CD14-positive monocyte (primary cell): ENCODE results near the gene MED29. TPM values are rescaled to one million over a fixed set of nuclear protein-coding genes. Genes with fewer than 3 reads are reported as not detected.

ENCODE experiments used
- DNase-seq, 3 donors: peaks; one replicate each; pipeline ENCODE4 v3.0.0-alpha.2; 2011 to 2022
- H2AFZ ChIP-seq: 2 replicates; pipeline ENCODE4 v1.6.0; 2012; ENCODE audit warnings: mild to moderate bottlenecking, low read depth, low read length, inconsistent platforms; ENCODE audit not compliant: insufficient read depth, poor library complexity, severe bottlenecking
- H3K27ac ChIP-seq, 2 donors: 1 replicate in 1 of 2; 2 replicates in 1 of 2; pipeline ENCODE4 v1.5.1; 2012 to 2013; ENCODE audit warnings: low read length in 2 of 2, control low read depth in 1 of 2, inconsistent platforms in 1 of 2, low read depth in 1 of 2, mild to moderate bottlenecking in 1 of 2
- H3K27me3 ChIP-seq, 2 donors: one replicate each; pipeline versions ENCODE4 v1.6.0 to v1.6.1; 2011 to 2013; ENCODE audit warnings: low read length in 2 of 2; ENCODE audit not compliant: control insufficient read depth in 2 of 2, insufficient read depth in 2 of 2
- H3K36me3 ChIP-seq, 2 donors: replicated peaks in 1 of 2; 1 replicate in 1 of 2; 2 replicates in 1 of 2; pipeline versions ENCODE4 v1.5.1 to v1.6.1; 2012 to 2013; ENCODE audit warnings: low read length in 2 of 2, control low read depth in 1 of 2, inconsistent platforms in 1 of 2, mild to moderate bottlenecking in 1 of 2; ENCODE audit not compliant: insufficient read depth in 2 of 2, control insufficient read depth in 1 of 2
- H3K4me1 ChIP-seq, 2 donors: 1 replicate in 1 of 2; 2 replicates in 1 of 2; pipeline versions ENCODE4 v1.5.1 to v1.6.1; 2012 to 2013; ENCODE audit warnings: low read length in 2 of 2, control low read depth in 1 of 2, inconsistent platforms in 1 of 2, mild to moderate bottlenecking in 1 of 2, moderate library complexity in 1 of 2; ENCODE audit not compliant: insufficient read depth in 2 of 2, control insufficient read depth in 1 of 2
- H3K4me2 ChIP-seq: replicated peaks from 2 replicates; pipeline ENCODE3; 2012; ENCODE audit warnings: low read length, moderate library complexity, mild to moderate bottlenecking; ENCODE audit not compliant: poor library complexity, severe bottlenecking; ENCODE audit errors: extremely low read depth
- H3K4me3 ChIP-seq, 3 experiments: fragments of 200-600 bp in 1 of 3; sonication (generic) in 1 of 3; replicated peaks in 1 of 3; 1 replicate in 2 of 3; 2 replicates in 1 of 3; pipeline ENCODE4 v1.5.1; 2011 to 2013; ENCODE audit warnings: low read length in 3 of 3, mild to moderate bottlenecking in 3 of 3, control low read depth in 2 of 3, low read depth in 2 of 3, inconsistent platforms in 1 of 3, moderate library complexity in 1 of 3
- H3K79me2 ChIP-seq: 2 replicates; pipeline ENCODE4 v1.6.0; 2012; ENCODE audit warnings: mild to moderate bottlenecking, control low read depth, inconsistent platforms, low read length, moderate library complexity; ENCODE audit not compliant: insufficient read depth
- H3K9ac ChIP-seq: 2 replicates; pipeline ENCODE4 v1.6.0; 2017; ENCODE audit warnings: low read length, mild to moderate bottlenecking; ENCODE audit not compliant: insufficient read depth, poor library complexity, severe bottlenecking
- H3K9me3 ChIP-seq, 2 donors: replicated peaks in 1 of 2; 1 replicate in 1 of 2; 2 replicates in 1 of 2; pipeline versions ENCODE4 v1.5.1 to v1.6.1; 2012 to 2013; ENCODE audit warnings: low read length in 2 of 2, control low read depth in 1 of 2; ENCODE audit not compliant: control insufficient read depth in 1 of 2, insufficient read depth in 1 of 2
- H4K20me1 ChIP-seq: 2 replicates; pipeline ENCODE4 v1.6.0; 2012; ENCODE audit warnings: mild to moderate bottlenecking, low read length, control low read depth, moderate library complexity; ENCODE audit not compliant: insufficient read depth
- H3K27ac Mint-ChIP-seq, 7 donors: one replicate each; pipeline ENCODE4 v1.8.0; 2020; ENCODE audit warnings: mild to moderate bottlenecking in 7 of 7, mixed read lengths in 7 of 7, moderate library complexity in 6 of 7, inconsistent platforms in 2 of 7
- H3K27me3 Mint-ChIP-seq, 3 donors: one replicate each; pipeline ENCODE4 v1.8.0; 2021 to 2022; ENCODE audit warnings: low read depth in 3 of 3, mild to moderate bottlenecking in 3 of 3, mixed read lengths in 3 of 3, moderate library complexity in 3 of 3, inconsistent platforms in 1 of 3
- H3K36me3 Mint-ChIP-seq, 2 donors: one replicate each; pipeline ENCODE4 v1.8.0; 2020; ENCODE audit warnings: mixed read lengths in 2 of 2, inconsistent platforms in 1 of 2, mild to moderate bottlenecking in 1 of 2
- H3K4me1 Mint-ChIP-seq: one replicate; pipeline ENCODE4 v1.8.0; 2020; ENCODE audit warnings: mild to moderate bottlenecking, mixed read lengths
- H3K4me3 Mint-ChIP-seq, 2 donors: one replicate each; pipeline ENCODE4 v1.8.0; 2020; ENCODE audit warnings: mild to moderate bottlenecking in 2 of 2, mixed read lengths in 2 of 2, moderate library complexity in 1 of 2
- H3K9me3 Mint-ChIP-seq, 7 donors: one replicate each; pipeline ENCODE4 v1.8.0; 2020 to 2022; ENCODE audit warnings: mixed read lengths in 7 of 7, mild to moderate bottlenecking in 6 of 7, moderate library complexity in 6 of 7, inconsistent platforms in 2 of 7
- CTCF ChIP-seq: fragments of 200-600 bp; IDR thresholded peaks from one replicate; pipeline ENCODE4 v1.8.0; 2022; ENCODE audit warnings: antibody characterized with exemption, mild to moderate bottlenecking
- WGBS: methylation state at CpG from one replicate; pipeline ENCODE4 v1.1.5; 2013; ENCODE audit warnings: missing lambda C conversion rate; ENCODE audit not compliant: insufficient coverage; 5-methylcytosine and 5-hydroxymethylcytosine counted together
- intact Hi-C, 2 donors: fragments of 100-400 bp; cut with micrococcal nuclease; formaldehyde crosslinking; loops; one replicate each; pipeline versions ENCODE4 v1.15.0 to v1.15.1; 2023
- polyA plus RNA-seq, 3 donors: library from polyadenylated mRNA; depleted of rRNA in 1 of 3; unstranded in 2 of 3; stranded (reverse) in 1 of 3; fragments of 300-500 nt in 2 of 3; fragments of >200 nt in 1 of 3; fragmentation: Illumina TruSeq in 2 of 3; gene quantifications; 1 replicate in 2 of 3; 2 replicates in 1 of 3; pipeline ENCODE4 v1.2.3, GENCODE V29; 2012 to 2021

Gene MED29
- polyA plus RNA-seq, 3 donors, result 35.8 to 38.2 (median 37.0) TPM

GRCh38 chr19:39363901-39364457 is 27.2 kb upstream of the MED29 start:
- DNase-seq, result no peak
- peaks cover 0 to 2% (median 0%) of the 10 kb centered on the region in 3 donors for H3K27me3 Mint-ChIP-seq
- no peaks in the 10 kb centered on the region for H3K4me1 Mint-ChIP-seq
- Histone ChIP-seq H4K20me1 (no peaks in the 10 kb centered on the region), H3K4me1 (no peaks in the 10 kb centered on the region), H3K9me3 (no peaks in the 10 kb centered on the region), H2AFZ (no peak overlapping the region), H3K4me2 (no peak overlapping the region), H3K27me3 (no peaks in the 10 kb centered on the region), H3K36me3 (peaks cover 62 to 92% of the 10 kb centered on the region in 2 donors), H3K27ac (no peak overlapping the region), H3K4me3 (no peak overlapping the region), H3K79me2 (no peaks in the 10 kb centered on the region), H3K9ac (no peak overlapping the region)
- peak overlapping the region in 3 of 7 donors; percentile 14 to 48 (median 26) for H3K27ac Mint-ChIP-seq
- no peak for TF ChIP-seq CTCF
- intact Hi-C loops, result no loop called here
- H3K4me3 Mint-ChIP-seq, result no peak overlapping the region
- WGBS, result 100% methylated on average over 2 of the region's 5 CpGs
- H3K36me3 Mint-ChIP-seq, result peaks cover 68 to 87% of the 10 kb centered on the region in 2 donors
- no peaks in the 10 kb centered on the region for H3K9me3 Mint-ChIP-seq

GRCh38 chr19:39365531-39365930 is 25.6 kb upstream of the MED29 start:
- intact Hi-C loops, result no loop called here
- peaks cover 71 to 88% of the 10 kb centered on the region in 2 donors for H3K36me3 Mint-ChIP-seq
- no CpG with 5 or more reads among the region's 1 CpG for WGBS

More at GRCh38 chr19:39365531-39365930, 25.6 kb upstream of the MED29 start:
- H3K9me3 Mint-ChIP-seq, result no peaks in the 10 kb centered on the region
- Histone ChIP-seq H3K79me2 (no peaks in the 10 kb centered on the region), H3K4me1 (no peaks in the 10 kb centered on the region), H3K27me3 (no peaks in the 10 kb centered on the region), H3K9me3 (no peaks in the 10 kb centered on the region), H3K27ac (no peak overlapping the region), H3K36me3 (peaks cover 64 to 92% of the 10 kb centered on the region in 2 donors), H3K4me2 (no peak overlapping the region), H4K20me1 (no peaks in the 10 kb centered on the region), H2AFZ (no peak overlapping the region), H3K4me3 (no peak overlapping the region), H3K9ac (no peak overlapping the region)
- H3K27me3 Mint-ChIP-seq, result peaks cover 0 to 2% (median 0%) of the 10 kb centered on the region in 3 donors
- H3K4me1 Mint-ChIP-seq, result no peaks in the 10 kb centered on the region
- no peak overlapping the region for H3K4me3 Mint-ChIP-seq
- no peak for DNase-seq
- TF ChIP-seq CTCF, result no peak
- peak overlapping the region in 2 of 7 donors; percentile 3 to 46 for H3K27ac Mint-ChIP-seq
